Suprapubic skin (tissue), 4 donors: ENCODE measurements around the gene FBXO3.

ENCODE experiments used
- EP300 ChIP-seq: sonication (generic); formaldehyde crosslinking; IDR thresholded peaks from one replicate; pipeline ENCODE4 v1.6.1; 2017; ENCODE audit warnings: antibody characterized with exemption
- POLR2AphosphoS5 ChIP-seq, 3 donors: sonication (generic); formaldehyde crosslinking; IDR thresholded peaks; one replicate each; pipeline ENCODE4 v1.6.1; 2017; ENCODE audit warnings: antibody characterized with exemption in 3 of 3

DNA sequence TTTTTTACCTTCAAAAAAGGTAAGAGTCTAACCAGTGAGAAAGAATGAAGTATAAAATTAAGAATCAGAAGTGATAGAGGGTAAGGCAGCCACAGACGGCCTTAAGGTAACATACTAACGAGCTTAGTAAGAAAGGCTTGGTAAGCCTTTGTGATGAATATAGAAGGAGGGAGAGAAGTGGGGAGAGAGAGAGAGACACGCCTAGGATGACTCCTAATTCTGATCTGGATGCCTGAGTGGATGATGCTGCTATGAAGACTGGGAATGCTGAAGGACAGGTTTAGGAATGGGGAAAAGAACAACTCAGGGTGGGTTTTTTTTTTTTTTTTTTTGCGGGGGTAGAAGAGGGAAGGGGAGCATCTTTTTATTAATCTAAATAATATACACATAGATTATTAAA lies 4.8 kb downstream of the FBXO3 start:
- TF ChIP-seq EP300 (no peak), POLR2AphosphoS5 (IDR thresholded peaks at IDR 0.05) (no peak)
